A673 (cell line): ENCODE measurements around the gene MAP2K3. TPM values are rescaled to one million over a fixed set of nuclear protein-coding genes. Genes with fewer than 3 reads are reported as not detected.

Experiments
- BruUV-seq: library from RNA; stranded (reverse); fragments of 400-500 nt; replicated peaks from 2 replicates; lab custom pipeline; 2021; lab: Mats Ljungman, UMichigan
- CTCF ChIA-PET: fragments of 300-600 bp; sonication (Branson Sonifier 250); formaldehyde crosslinking; loops from one replicate; lab custom pipeline; 2022; ENCODE audit warnings: antibody characterized with exemption; lab: Charles Lee
- POLR2A ChIA-PET: fragments of 300-600 bp; sonication (Branson Sonifier 250); formaldehyde crosslinking; loops from one replicate; lab custom pipeline; 2022; ENCODE audit warnings: antibody characterized with exemption; ENCODE audit not compliant: low non-redundant PET; lab: Charles Lee
- DNase-seq: peaks from one replicate; pipeline ENCODE4 v3.0.0-alpha.2; 2015; ENCODE audit warnings: low spot score
- H3K27ac ChIP-seq: fragments of 200-600 bp; sonication (generic); 2 replicates; pipeline ENCODE4 v1.5.1; 2016; ENCODE audit warnings: mixed run types, low read depth, mild to moderate bottlenecking, mixed read lengths, antibody characterized with exemption, low read length; ENCODE audit not compliant: poor library complexity, severe bottlenecking
- H3K27me3 ChIP-seq: fragments of 200-600 bp; sonication (generic); replicated peaks from 2 replicates; pipeline ENCODE4 v1.6.1; 2017; ENCODE audit warnings: mixed run types, low read depth, mild to moderate bottlenecking, mixed read lengths, antibody characterized with exemption, low read length; ENCODE audit not compliant: insufficient read depth, poor library complexity
- H3K36me3 ChIP-seq: fragments of 200-600 bp; sonication (generic); 2 replicates; pipeline ENCODE4 v1.6.1; 2016; ENCODE audit warnings: mixed run types, mild to moderate bottlenecking, mixed read lengths, antibody characterized with exemption, low read length; ENCODE audit not compliant: insufficient read depth, poor library complexity, severe bottlenecking
- H3K4me1 ChIP-seq: fragments of 200-600 bp; sonication (generic); 2 replicates; pipeline ENCODE4 v1.6.1; 2017; ENCODE audit warnings: mixed run types, mild to moderate bottlenecking, mixed read lengths, antibody characterized with exemption, low read length; ENCODE audit not compliant: insufficient read depth, poor library complexity, severe bottlenecking
- H3K4me3 ChIP-seq: fragments of 200-600 bp; sonication (generic); 2 replicates; pipeline ENCODE4 v1.5.1; 2016; ENCODE audit warnings: low read depth, mixed run types, mild to moderate bottlenecking, mixed read lengths, low read length; ENCODE audit not compliant: poor library complexity, severe bottlenecking
- H3K9me3 ChIP-seq: fragments of 200-600 bp; sonication (generic); 2 replicates; pipeline ENCODE4 v1.6.1; 2016; ENCODE audit warnings: mixed run types, low read depth, mild to moderate bottlenecking, mixed read lengths, antibody characterized with exemption, low read length; ENCODE audit not compliant: poor library complexity, severe bottlenecking
- EZH2 ChIP-seq: fragments of 200-600 bp; sonication (generic); IDR thresholded peaks from 2 replicates; pipeline ENCODE4 v1.6.1; 2017; ENCODE audit warnings: borderline replicate concordance, low read depth, mild to moderate bottlenecking, mixed read lengths, antibody characterized with exemption, low read length; ENCODE audit not compliant: poor library complexity, severe bottlenecking
- intact Hi-C: fragments of 100-400 bp; cut with micrococcal nuclease; formaldehyde crosslinking; loops from one replicate; pipeline ENCODE4 v1.10.0; 2022; ENCODE audit not compliant: unreplicated experiment
- total RNA-seq: library from RNA; stranded (reverse); gene quantifications from 2 replicates; pipeline ENCODE4 v1.2.3, GENCODE V29; 2021
- TF ChIP-seq, protein P1 (sequence below): fragments of 300-800, 200-600 bp; sonication (generic); conservative IDR thresholded peaks from 2 replicates; pipeline ENCODE4 v1.5.1; 2017; ENCODE audit warnings: low read depth, mild to moderate bottlenecking, antibody characterized with exemption, low read length, moderate library complexity, mixed read lengths

MAP2K3 gene
- total RNA-seq, 1 experiment from 2014 or later = 44.0 TPM

DNA sequence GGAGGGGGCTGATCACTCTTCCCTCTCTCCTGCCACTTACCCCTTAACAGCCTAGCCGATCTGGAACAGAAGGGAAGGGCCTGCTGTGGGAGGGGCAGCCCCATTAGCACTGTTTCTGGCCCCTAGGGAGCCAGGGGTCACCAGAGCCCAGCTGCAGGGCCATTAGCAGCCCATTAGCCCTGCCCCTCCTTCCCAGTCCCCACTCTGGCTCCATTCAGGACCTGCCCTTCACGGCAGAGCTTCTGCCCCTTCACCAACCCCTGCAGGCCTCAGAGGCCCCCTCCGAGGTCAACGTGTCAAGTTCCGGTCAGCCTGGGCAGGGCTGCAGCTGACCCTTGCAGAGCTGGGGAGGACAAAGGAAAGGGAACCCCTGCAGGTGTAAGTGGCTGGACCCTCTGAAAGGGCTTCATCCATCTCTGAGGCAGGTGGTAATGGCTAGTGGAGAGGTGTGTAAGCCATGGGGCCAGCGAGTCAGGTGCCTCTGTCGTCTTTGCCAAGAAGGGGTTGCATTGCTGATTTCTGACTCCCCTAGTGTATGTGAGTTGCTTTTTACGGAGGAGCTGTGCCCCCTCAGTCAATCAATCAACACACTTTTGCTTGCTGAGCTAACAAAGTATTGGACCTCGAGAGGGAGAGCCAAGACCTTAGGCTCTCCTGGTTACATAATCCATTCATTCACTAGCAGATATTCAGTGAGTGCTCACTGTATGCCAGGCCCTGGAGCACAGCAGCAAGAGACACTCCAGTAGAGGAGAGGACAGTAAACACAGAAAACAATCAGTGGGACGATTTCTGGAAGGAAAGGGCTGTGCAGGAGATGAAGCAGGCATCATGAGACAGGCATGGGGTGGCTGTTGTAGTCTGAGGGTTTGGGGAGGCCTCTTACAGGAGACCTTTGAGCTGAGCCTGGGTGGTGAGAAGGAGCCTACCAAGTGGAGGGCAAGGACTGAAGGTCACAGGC is 73.5 kb downstream of the MAP2K3 start:
- Histone ChIP-seq H3K36me3 (no peaks in the 10 kb centered on the region), H3K9me3 (no peaks in the 10 kb centered on the region), H3K4me3 (no peak overlapping the region), H3K27me3 (no peaks in the 10 kb centered on the region), H3K27ac (no peak overlapping the region), H3K4me1 (no peaks in the 10 kb centered on the region)
- TF ChIP-seq EZH2 = no peak
- no TSS peak for BruUV-seq
- ChIA-PET POLR2A (no interaction called here), CTCF (no interaction called here)
- no peak for DNase-seq
- intact Hi-C loops = no loop called here

DNA sequence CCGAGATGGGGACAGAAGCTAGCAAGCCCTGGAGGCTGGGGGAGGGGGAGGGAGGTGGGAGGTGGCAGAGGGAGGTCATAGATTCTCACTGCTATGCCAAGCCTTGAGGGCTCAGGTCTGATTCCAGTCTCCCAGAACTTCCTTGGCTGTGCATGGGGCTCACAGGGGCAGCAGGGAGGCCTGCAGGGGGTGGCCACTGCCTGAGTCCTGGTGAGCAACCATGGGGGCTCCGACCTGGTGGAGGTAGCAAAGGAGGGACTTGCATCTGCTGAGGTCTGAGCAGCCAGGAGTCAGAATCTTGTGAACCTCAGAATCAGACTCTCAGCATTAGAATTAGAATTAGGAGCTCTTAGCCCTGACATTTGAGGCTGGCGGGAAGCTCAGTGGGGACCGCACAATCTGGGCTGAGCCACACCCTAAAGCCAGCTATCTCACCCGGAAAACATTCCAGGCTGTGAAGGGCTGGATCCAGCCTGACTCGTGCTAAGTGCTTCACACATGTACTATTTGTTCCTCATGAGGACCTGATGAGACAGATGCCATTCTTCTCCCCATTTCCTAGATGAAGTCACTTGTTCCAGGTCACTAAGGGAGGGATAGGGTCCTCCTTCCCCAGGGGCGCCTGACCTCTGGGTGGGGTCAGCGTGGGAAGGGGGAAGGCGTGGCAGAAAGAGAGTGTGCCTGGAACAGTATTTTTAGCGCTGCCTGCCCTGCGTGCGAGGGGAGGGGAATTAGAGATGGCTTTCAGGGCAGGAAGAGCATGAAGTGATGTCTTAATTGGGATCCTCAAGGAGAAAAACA is 74.4 kb downstream of the MAP2K3 start:
- ChIA-PET CTCF (no interaction called here), POLR2A (no interaction called here)
- BruUV-seq = no TSS peak
- Histone ChIP-seq H3K27me3 (no peaks in the 10 kb centered on the region), H3K4me1 (no peaks in the 10 kb centered on the region), H3K36me3 (no peaks in the 10 kb centered on the region), H3K4me3 (no peak overlapping the region), H3K9me3 (no peaks in the 10 kb centered on the region), H3K27ac (no peak overlapping the region)
- DNase-seq = no peak
- TF ChIP-seq, protein P1, sequence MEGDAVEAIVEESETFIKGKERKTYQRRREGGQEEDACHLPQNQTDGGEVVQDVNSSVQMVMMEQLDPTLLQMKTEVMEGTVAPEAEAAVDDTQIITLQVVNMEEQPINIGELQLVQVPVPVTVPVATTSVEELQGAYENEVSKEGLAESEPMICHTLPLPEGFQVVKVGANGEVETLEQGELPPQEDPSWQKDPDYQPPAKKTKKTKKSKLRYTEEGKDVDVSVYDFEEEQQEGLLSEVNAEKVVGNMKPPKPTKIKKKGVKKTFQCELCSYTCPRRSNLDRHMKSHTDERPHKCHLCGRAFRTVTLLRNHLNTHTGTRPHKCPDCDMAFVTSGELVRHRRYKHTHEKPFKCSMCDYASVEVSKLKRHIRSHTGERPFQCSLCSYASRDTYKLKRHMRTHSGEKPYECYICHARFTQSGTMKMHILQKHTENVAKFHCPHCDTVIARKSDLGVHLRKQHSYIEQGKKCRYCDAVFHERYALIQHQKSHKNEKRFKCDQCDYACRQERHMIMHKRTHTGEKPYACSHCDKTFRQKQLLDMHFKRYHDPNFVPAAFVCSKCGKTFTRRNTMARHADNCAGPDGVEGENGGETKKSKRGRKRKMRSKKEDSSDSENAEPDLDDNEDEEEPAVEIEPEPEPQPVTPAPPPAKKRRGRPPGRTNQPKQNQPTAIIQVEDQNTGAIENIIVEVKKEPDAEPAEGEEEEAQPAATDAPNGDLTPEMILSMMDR = no peak
- no peak for TF ChIP-seq EZH2
- intact Hi-C loops = no loop called here

DNA sequence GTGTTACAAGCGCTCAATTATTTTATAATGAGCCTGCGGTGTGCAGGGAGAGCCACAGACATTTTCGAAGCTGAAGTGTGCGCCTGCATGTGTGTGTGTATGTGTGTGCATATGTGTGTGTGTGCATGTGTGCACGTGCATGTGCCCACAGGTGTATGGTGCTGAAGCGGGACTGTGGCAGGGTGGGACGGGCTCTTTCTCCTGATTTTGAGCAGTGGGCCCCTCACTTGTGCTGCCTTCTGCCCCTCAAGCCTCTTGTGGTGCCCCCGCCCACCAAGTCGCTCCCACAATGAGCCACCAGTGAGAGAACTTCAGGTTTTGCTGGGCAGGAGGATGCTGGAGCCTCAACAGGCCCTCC is 75.0 kb downstream of the MAP2K3 start:
- CTCF ChIA-PET = no interaction called here
- DNase-seq = no peak
- POLR2A ChIA-PET = no interaction called here
- Histone ChIP-seq H3K9me3 (no peaks in the 10 kb centered on the region), H3K27ac (no peak overlapping the region), H3K36me3 (no peaks in the 10 kb centered on the region), H3K4me1 (no peaks in the 10 kb centered on the region), H3K4me3 (no peak overlapping the region), H3K27me3 (no peaks in the 10 kb centered on the region)
- BruUV-seq = no TSS peak
- TF ChIP-seq, protein P1 = no peak
- TF ChIP-seq EZH2 = no peak
- intact Hi-C loops = no loop called here
